ENCODE data around the gene ACSM5. TPM values are rescaled to one million over a fixed set of nuclear protein-coding genes. Genes with fewer than 3 reads are reported as not detected.
"Not testable (repeated sequence)": the region's sequence is repeated elsewhere in the genome, so short reads cannot be mapped to it uniquely, and the experiment has no call there.

ACSM5 gene
- total RNA-seq, 2 donors from 2014 or later: 0.40 to 1.5 TPM

GRCh38 chr16:20430948-20431347 is 21.6 kb downstream of the ACSM5 start:
- ATAC-seq: no peak
- intact Hi-C loops (cut with DNase I, micrococcal nuclease): no loop called here
- no peak for DNase-seq

GRCh38 chr16:20438950-20439349 is 29.6 kb downstream of the ACSM5 start:
- ATAC-seq; intact Hi-C loops (cut with DNase I, micrococcal nuclease): not testable (repeated sequence)

GRCh38 chr16:20439820-20440231 is 30.5 kb downstream of the ACSM5 start:
- not testable (repeated sequence) for DNase-seq, ATAC-seq

More at GRCh38 chr16:20438950-20439349, 29.6 kb downstream of the ACSM5 start:
- not testable (repeated sequence) for DNase-seq

GRCh38 chr16:20440731-20441130 is 31.4 kb downstream of the ACSM5 start:
- ATAC-seq: not testable (repeated sequence)

More at GRCh38 chr16:20439820-20440231, 30.5 kb downstream of the ACSM5 start:
- intact Hi-C loops (cut with DNase I, micrococcal nuclease): not testable (repeated sequence)

GRCh38 chr16:20441191-20441590 is 31.9 kb downstream of the ACSM5 start:
- no peak for ATAC-seq
- no peak for DNase-seq
- intact Hi-C loops (cut with DNase I, micrococcal nuclease): no loop called here

More at GRCh38 chr16:20440731-20441130, 31.4 kb downstream of the ACSM5 start:
- intact Hi-C loops (cut with DNase I, micrococcal nuclease); DNase-seq: not testable (repeated sequence)

GRCh38 chr16:20441859-20442258 is 32.5 kb downstream of the ACSM5 start:
- ATAC-seq; intact Hi-C loops (cut with DNase I, micrococcal nuclease); DNase-seq: not testable (repeated sequence)

- DNase-seq; ATAC-seq; intact Hi-C loops (cut with DNase I, micrococcal nuclease): not testable (repeated sequence)
Measured at GRCh38 chr16:20446652-20447393, 37.5 kb downstream of the ACSM5 start.

GRCh38 chr16:20451364-20451763 is 42.0 kb downstream of the ACSM5 start, which contains the start of gene ACSM2A:
TSS of gene ACSM2A (plus strand) at chr16:20451521. CDS start at chr16:20460115, 8,594 bp downstream.
- DNase-seq; intact Hi-C loops (cut with DNase I, micrococcal nuclease); ATAC-seq: not testable (repeated sequence)

- ATAC-seq; DNase-seq; intact Hi-C loops (cut with DNase I, micrococcal nuclease): not testable (repeated sequence)
Measured at GRCh38 chr16:20453633-20454032, 44.3 kb downstream of the ACSM5 start.

- ATAC-seq; intact Hi-C loops (cut with DNase I, micrococcal nuclease); DNase-seq: not testable (repeated sequence)
Measured at GRCh38 chr16:20459227-20459626, 49.9 kb downstream of the ACSM5 start.

GRCh38 chr16:20460313-20460712 is 51.0 kb downstream of the ACSM5 start:
- ATAC-seq; DNase-seq; intact Hi-C loops (cut with DNase I, micrococcal nuclease): not testable (repeated sequence)

- intact Hi-C loops (cut with DNase I, micrococcal nuclease); ATAC-seq; DNase-seq: not testable (repeated sequence)
Measured at GRCh38 chr16:20468954-20469353, 59.6 kb downstream of the ACSM5 start.

GRCh38 chr16:20469930-20470329 is 60.6 kb downstream of the ACSM5 start:
- intact Hi-C loops (cut with DNase I, micrococcal nuclease); ATAC-seq; DNase-seq: not testable (repeated sequence)

GRCh38 chr16:20470732-20471131 is 61.4 kb downstream of the ACSM5 start:
- intact Hi-C loops (cut with DNase I, micrococcal nuclease); ATAC-seq; DNase-seq: not testable (repeated sequence)

GRCh38 chr16:20477188-20477744 is 67.9 kb downstream of the ACSM5 start:
- DNase-seq; intact Hi-C loops (cut with DNase I, micrococcal nuclease); ATAC-seq: not testable (repeated sequence)

GRCh38 chr16:20483989-20484388 is 74.7 kb downstream of the ACSM5 start:
- intact Hi-C loops (cut with DNase I, micrococcal nuclease); ATAC-seq: not testable (repeated sequence)

GRCh38 chr16:20484726-20485125 is 75.4 kb downstream of the ACSM5 start:
- DNase-seq: no peak
- ATAC-seq: no peak
- intact Hi-C loops (cut with DNase I, micrococcal nuclease): no loop called here

More at GRCh38 chr16:20483989-20484388, 74.7 kb downstream of the ACSM5 start:
- DNase-seq: not testable (repeated sequence)

GRCh38 chr16:20485408-20485807 is 76.1 kb downstream of the ACSM5 start:
- ATAC-seq: no peak
- intact Hi-C loops (cut with DNase I, micrococcal nuclease): no loop called here

More at GRCh38 chr16:20485408-20485807, 76.1 kb downstream of the ACSM5 start:
- no peak for DNase-seq

All from left colon (tissue), 2 donors.